Measurements from ENCODE around the gene TXNIP.

TXNIP gene

GRCh38 chr1:145963265-145964019 lies 32.9 kb downstream of the TXNIP start:
- DNase-seq, result no peak

- DNase-seq, result peak; percentile 64
Measured at GRCh38 chr1:145962157-145963102, 33.9 kb downstream of the TXNIP start.

GRCh38 chr1:145961425-145962156 lies 34.8 kb downstream of the TXNIP start:
- DNase-seq, result peak; percentile 58

- DNase-seq, result no peak
Measured at GRCh38 chr1:145961109-145961424, 35.3 kb downstream of the TXNIP start.

- DNase-seq, result peak; percentile 87
Measured at GRCh38 chr1:145960468-145961108, 35.8 kb downstream of the TXNIP start.

- DNase-seq, result no peak
Measured at GRCh38 chr1:145959957-145960467, 36.4 kb downstream of the TXNIP start.

GRCh38 chr1:145959333-145959732 lies 37.0 kb downstream of the TXNIP start:
- DNase-seq, result no peak

- no peak for DNase-seq
Measured at GRCh38 chr1:145958734-145959133, 37.6 kb downstream of the TXNIP start.

- peak; percentile 97 for DNase-seq
Measured at GRCh38 chr1:145957443-145958319, 38.7 kb downstream of the TXNIP start, which contains the start of gene LIX1L. Gene LIX1L, minus strand, starts transcription at chr1:145958017. Its CDS starts 90 bp downstream, at chr1:145957927.

GRCh38 chr1:145956781-145957442 lies 39.5 kb downstream of the TXNIP start:
- DNase-seq, result peak; percentile 74

- no peak for DNase-seq
Measured at GRCh38 chr1:145956361-145956760, 40.0 kb downstream of the TXNIP start.

- DNase-seq, result peak; percentile 54
Measured at GRCh38 chr1:145955436-145955835, 40.9 kb downstream of the TXNIP start.

- DNase-seq, result no peak
Measured at GRCh38 chr1:145953861-145954260, 42.5 kb downstream of the TXNIP start.

- no peak for DNase-seq
Measured at GRCh38 chr1:145952903-145953302, 43.5 kb downstream of the TXNIP start.

GRCh38 chr1:145951526-145951925 lies 44.9 kb downstream of the TXNIP start:
- no peak for DNase-seq

- DNase-seq, result no peak
Measured at GRCh38 chr1:145949219-145949618, 47.2 kb downstream of the TXNIP start.

GRCh38 chr1:145947551-145947950 lies 48.8 kb downstream of the TXNIP start:
- no peak for DNase-seq

GRCh38 chr1:145946477-145946986 lies 49.8 kb downstream of the TXNIP start:
- DNase-seq, result no peak

GRCh38 chr1:145944532-145944931 lies 51.8 kb downstream of the TXNIP start:
- DNase-seq, result no peak

- DNase-seq, result no peak
Measured at GRCh38 chr1:145942871-145943270, 53.5 kb downstream of the TXNIP start.
